Activated naive CD8-positive, alpha-beta T cell treated with anti-CD3 and anti-CD28 coated beads, Interleukin-2, amount 50 U/mL, for 16 hours (primary cell): Measurements from ENCODE around the gene ANTXR1.

Experiments used
- DNase-seq: peaks from one replicate; pipeline ENCODE4 v3.0.0-alpha.2; 2020; ENCODE audit warnings: low read depth, low spot score

ANTXR1 gene

GRCh38 chr2:69003731-69004130, 9.2 kb upstream of the ANTXR1 start:
- no peak for DNase-seq

- no peak for DNase-seq
Observed at GRCh38 chr2:69007169-69007568, 5.8 kb upstream of the ANTXR1 start.

GRCh38 chr2:69007603-69008002, 5.4 kb upstream of the ANTXR1 start:
- no peak for DNase-seq

- no peak for DNase-seq
Observed at GRCh38 chr2:69010437-69011194, 2.4 kb upstream of the ANTXR1 start.

- DNase-seq = no peak
Observed at GRCh38 chr2:69011611-69012157, 1.3 kb upstream of the ANTXR1 start.

- DNase-seq = no peak
Observed at GRCh38 chr2:69012310-69013141, 453 bp upstream of the ANTXR1 start.

GRCh38 chr2:69013840-69014821, 1.2 kb downstream of the ANTXR1 start:
- no peak for DNase-seq

- DNase-seq = no peak
Observed at GRCh38 chr2:69017080-69017479, 4.1 kb downstream of the ANTXR1 start.

GRCh38 chr2:69017835-69018234, 4.9 kb downstream of the ANTXR1 start:
- DNase-seq = no peak

GRCh38 chr2:69018678-69019095, 5.7 kb downstream of the ANTXR1 start:
- no peak for DNase-seq

GRCh38 chr2:69020496-69021426, 7.8 kb downstream of the ANTXR1 start:
- no peak for DNase-seq

- DNase-seq = no peak
Observed at GRCh38 chr2:69021727-69022126, 8.7 kb downstream of the ANTXR1 start.

GRCh38 chr2:69022548-69022947, 9.6 kb downstream of the ANTXR1 start:
- no peak for DNase-seq

GRCh38 chr2:69023236-69023635, 10.3 kb downstream of the ANTXR1 start:
- DNase-seq = no peak

GRCh38 chr2:69026026-69026425, 13.0 kb downstream of the ANTXR1 start:
- DNase-seq = no peak

GRCh38 chr2:69026691-69027459, 13.9 kb downstream of the ANTXR1 start:
- no peak for DNase-seq

GRCh38 chr2:69030800-69031428, 17.9 kb downstream of the ANTXR1 start:
- no peak for DNase-seq

GRCh38 chr2:69031466-69031865, 18.5 kb downstream of the ANTXR1 start:
- DNase-seq = no peak

- DNase-seq = no peak
Observed at GRCh38 chr2:69032336-69032735, 19.4 kb downstream of the ANTXR1 start.
